Measurements from ENCODE around the gene FSTL3.

DNA sequence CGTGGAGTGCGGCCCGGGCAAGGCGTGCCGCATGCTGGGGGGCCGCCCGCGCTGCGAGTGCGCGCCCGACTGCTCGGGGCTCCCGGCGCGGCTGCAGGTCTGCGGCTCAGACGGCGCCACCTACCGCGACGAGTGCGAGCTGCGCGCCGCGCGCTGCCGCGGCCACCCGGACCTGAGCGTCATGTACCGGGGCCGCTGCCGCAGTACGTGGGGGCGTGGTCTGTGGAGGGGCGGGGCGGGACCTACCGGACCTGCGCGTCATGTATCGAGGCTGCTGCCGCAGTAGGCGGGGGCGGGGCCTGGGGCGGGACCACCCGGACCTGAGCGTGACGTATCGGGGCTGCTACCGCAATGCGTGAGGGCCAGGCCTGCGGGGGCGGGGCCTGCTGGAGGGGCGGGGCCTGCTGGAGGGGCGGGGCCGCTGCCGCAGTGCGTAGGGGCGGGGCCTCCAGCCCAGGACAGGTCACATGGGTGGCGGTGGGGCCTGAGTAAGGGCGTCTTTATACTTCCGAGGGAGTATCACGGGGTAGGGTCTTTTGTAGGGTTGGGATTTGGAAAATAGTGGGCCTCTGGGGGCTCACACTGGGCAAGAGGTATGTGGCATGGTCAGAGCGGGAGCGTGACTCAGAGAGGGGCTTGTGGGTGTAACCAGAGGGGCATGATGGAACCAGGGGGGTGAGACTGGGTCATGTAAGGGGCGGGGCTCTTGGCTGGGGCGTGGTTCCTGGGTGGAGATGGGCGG, 4.3 kb downstream of the FSTL3 start:
- TF ChIP-seq POLR2A (IDR thresholded peaks at IDR 0.05; ENCODE audit: low read length) (peak; percentile 44), GATA1 (IDR thresholded peaks at IDR 0.05; ENCODE audit: low read depth, low read length) (no peak)

All from erythroblast (primary cell).